ENCODE results near the gene PCDHGC4. TPM values are rescaled to one million over a fixed set of nuclear protein-coding genes. Genes with fewer than 3 reads are reported as not detected.
A peak's percentile ranks its signal among the peaks of the same experiment; 100 is the strongest.

Gene PCDHGC4
- total and polyA plus RNA-seq, 2 of the 13 experiments (the other 11 are each of a cell fraction or from before 2014, with no cell fraction given), result 0.07 TPM; not detected in 1

GRCh38 chr5:141524604-141525597 lies 40.1 kb downstream of the PCDHGC4 start (continued):
- TF ChIP-seq, protein P1, sequence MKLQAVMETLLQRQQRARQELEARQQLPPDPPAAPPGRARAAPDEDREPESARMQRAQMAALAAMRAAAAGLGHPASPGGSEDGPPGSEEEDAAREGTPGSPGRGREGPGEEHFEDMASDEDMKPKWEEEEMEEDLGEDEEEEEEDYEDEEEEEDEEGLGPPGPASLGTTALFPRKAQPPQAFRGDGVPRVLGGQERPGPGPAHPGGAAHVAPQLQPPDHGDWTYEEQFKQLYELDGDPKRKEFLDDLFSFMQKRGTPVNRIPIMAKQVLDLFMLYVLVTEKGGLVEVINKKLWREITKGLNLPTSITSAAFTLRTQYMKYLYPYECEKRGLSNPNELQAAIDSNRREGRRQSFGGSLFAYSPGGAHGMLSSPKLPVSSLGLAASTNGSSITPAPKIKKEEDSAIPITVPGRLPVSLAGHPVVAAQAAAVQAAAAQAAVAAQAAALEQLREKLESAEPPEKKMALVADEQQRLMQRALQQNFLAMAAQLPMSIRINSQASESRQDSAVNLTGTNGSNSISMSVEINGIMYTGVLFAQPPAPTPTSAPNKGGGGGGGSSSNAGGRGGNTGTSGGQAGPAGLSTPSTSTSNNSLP (IDR thresholded peaks at IDR 0.05; ENCODE audit: low read depth, low read length), result peak; percentile 51; the same call in 1 of the 2 replicates
- TF ChIP-seq, protein P2, sequence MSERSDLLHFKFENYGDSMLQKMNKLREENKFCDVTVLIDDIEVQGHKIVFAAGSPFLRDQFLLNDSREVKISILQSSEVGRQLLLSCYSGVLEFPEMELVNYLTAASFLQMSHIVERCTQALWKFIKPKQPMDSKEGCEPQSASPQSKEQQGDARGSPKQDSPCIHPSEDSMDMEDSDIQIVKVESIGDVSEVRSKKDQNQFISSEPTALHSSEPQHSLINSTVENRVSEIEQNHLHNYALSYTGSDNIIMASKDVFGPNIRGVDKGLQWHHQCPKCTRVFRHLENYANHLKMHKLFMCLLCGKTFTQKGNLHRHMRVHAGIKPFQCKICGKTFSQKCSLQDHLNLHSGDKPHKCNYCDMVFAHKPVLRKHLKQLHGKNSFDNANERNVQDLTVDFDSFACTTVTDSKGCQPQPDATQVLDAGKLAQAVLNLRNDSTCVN (CRISPR knock-in tag; IDR thresholded peaks at IDR 0.05; ENCODE audit: borderline replicate concordance), result peak; percentile 68; the same call in 1 of the 2 replicates
- TF ChIP-seq PREB (CRISPR knock-in tag; IDR thresholded peaks at IDR 0.05) (no peak), ZNF382 (CRISPR knock-in tag; IDR thresholded peaks at IDR 0.05; ENCODE audit: borderline replicate concordance) (no peak), SMARCC2 (IDR thresholded peaks at IDR 0.05) (no peak), ZNF207 (IDR thresholded peaks at IDR 0.05; ENCODE audit: borderline replicate concordance) (no peak), ZNF740 (CRISPR knock-in tag; IDR thresholded peaks at IDR 0.05) (no peak), DDIT3 (CRISPR knock-in tag; IDR thresholded peaks at IDR 0.05) (no peak), ZNF350 (CRISPR knock-in tag; IDR thresholded peaks at IDR 0.05; ENCODE audit: borderline replicate concordance, low read depth) (peak; percentile 77), SYNCRIP (IDR thresholded peaks at IDR 0.05; ENCODE audit: insufficient read depth, low read depth, low read length) (no peak), ZNF589 (CRISPR knock-in tag; conservative IDR thresholded peaks at IDR 0.05) (no peak), E2F1 (CRISPR knock-in tag; IDR thresholded peaks at IDR 0.05) (no peak), PRDM15 (CRISPR knock-in tag; IDR thresholded peaks at IDR 0.05) (no peak), ISX (CRISPR knock-in tag; conservative IDR thresholded peaks at IDR 0.05) (no peak)
- TF ChIP-seq, protein P3, sequence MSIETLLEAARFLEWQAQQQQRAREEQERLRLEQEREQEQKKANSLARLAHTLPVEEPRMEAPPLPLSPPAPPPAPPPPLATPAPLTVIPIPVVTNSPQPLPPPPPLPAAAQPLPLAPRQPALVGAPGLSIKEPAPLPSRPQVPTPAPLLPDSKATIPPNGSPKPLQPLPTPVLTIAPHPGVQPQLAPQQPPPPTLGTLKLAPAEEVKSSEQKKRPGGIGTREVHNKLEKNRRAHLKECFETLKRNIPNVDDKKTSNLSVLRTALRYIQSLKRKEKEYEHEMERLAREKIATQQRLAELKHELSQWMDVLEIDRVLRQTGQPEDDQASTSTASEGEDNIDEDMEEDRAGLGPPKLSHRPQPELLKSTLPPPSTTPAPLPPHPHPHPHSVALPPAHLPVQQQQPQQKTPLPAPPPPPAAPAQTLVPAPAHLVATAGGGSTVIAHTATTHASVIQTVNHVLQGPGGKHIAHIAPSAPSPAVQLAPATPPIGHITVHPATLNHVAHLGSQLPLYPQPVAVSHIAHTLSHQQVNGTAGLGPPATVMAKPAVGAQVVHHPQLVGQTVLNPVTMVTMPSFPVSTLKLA (IDR thresholded peaks at IDR 0.05), result no peak

All from HepG2 (cell line).